SK-N-SH treated with all-trans-retinoic acid at 6 μM for 48 hours (cell line): ENCODE measurements around the gene RPE65.
"Not testable (repeated sequence)": the region's sequence is repeated elsewhere in the genome, so short reads cannot be mapped to it uniquely, and the experiment has no call there.

Experiments
- ATAC-seq: fragments of 200-7000 bp; cut with Tn5 transposase; 3 replicates; pipeline ENCODE4 v1.9.1; 2020; ENCODE audit warnings: mild to moderate bottlenecking, moderate library complexity
- ARNTL ChIP-seq: fragments of 450-650 bp; formaldehyde crosslinking; IDR thresholded peaks from 2 replicates; pipeline ENCODE4 v1.5.0; 2020; ENCODE audit warnings: low read depth, mild to moderate bottlenecking, moderate library complexity, borderline replicate concordance
- BACH2 ChIP-seq: fragments of 250-450 bp; sonication (Bioruptor Pico); IDR thresholded peaks from 2 replicates; pipeline ENCODE4 v1.9.0; 2021; ENCODE audit warnings: mild to moderate bottlenecking, borderline replicate concordance
- CREB5 ChIP-seq: fragments of 250-450 bp; sonication (Bioruptor Pico); IDR thresholded peaks from 2 replicates; pipeline ENCODE4 v1.5.1; 2020; ENCODE audit warnings: low read depth, mild to moderate bottlenecking, moderate library complexity
- CSDC2 ChIP-seq: fragments of 250-450 bp; sonication (Bioruptor Pico); IDR thresholded peaks from 2 replicates; pipeline ENCODE4 v1.5.0; 2020; ENCODE audit warnings: mild to moderate bottlenecking, moderate library complexity
- ESRRG ChIP-seq: fragments of 250-450 bp; sonication (Bioruptor Pico); IDR thresholded peaks from 2 replicates; pipeline ENCODE4 v1.6.1; 2021; ENCODE audit warnings: mild to moderate bottlenecking
- GLIS3 ChIP-seq: fragments of 250-450 bp; sonication (Bioruptor Pico); IDR thresholded peaks from 2 replicates; pipeline ENCODE4 v1.5.0; 2020; ENCODE audit warnings: mild to moderate bottlenecking, moderate library complexity
- ISL1 ChIP-seq: fragments of 250-450 bp; sonication (Bioruptor Pico); IDR thresholded peaks from 2 replicates; pipeline ENCODE4 v2.1.2; 2022; ENCODE audit warnings: mild to moderate bottlenecking, moderate library complexity
- OSR1 ChIP-seq: fragments of 250-450 bp; sonication (Bioruptor Pico); IDR thresholded peaks from 2 replicates; pipeline ENCODE4 v1.8.0; 2022; ENCODE audit warnings: moderate library complexity, mild to moderate bottlenecking, inconsistent platforms
- PATZ1 ChIP-seq: fragments of 250-450 bp; sonication (Bioruptor Pico); IDR thresholded peaks from 2 replicates; pipeline ENCODE4 v1.8.0; 2020; ENCODE audit warnings: mild to moderate bottlenecking, moderate library complexity, borderline replicate concordance
- RARB ChIP-seq: fragments of 250-450 bp; sonication (Bioruptor Pico); IDR thresholded peaks from 2 replicates; pipeline ENCODE4 v1.8.0; 2021; ENCODE audit warnings: mild to moderate bottlenecking, moderate library complexity
- SNAI2 ChIP-seq: fragments of 250-450 bp; sonication (Bioruptor Pico); IDR thresholded peaks from 2 replicates; pipeline ENCODE4 v1.5.0; 2020; ENCODE audit warnings: mild to moderate bottlenecking, moderate library complexity
- TCF4 ChIP-seq: fragments of 250-450 bp; sonication (Bioruptor Pico); IDR thresholded peaks from 2 replicates; pipeline ENCODE4 v1.8.0; 2021; ENCODE audit warnings: mild to moderate bottlenecking, moderate library complexity, borderline replicate concordance
- TOX ChIP-seq: fragments of 250-450 bp; sonication (Bioruptor Pico); IDR thresholded peaks from 2 replicates; pipeline ENCODE4 v1.8.0; 2021; ENCODE audit warnings: mild to moderate bottlenecking, moderate library complexity, borderline replicate concordance
- ZFP3 ChIP-seq: fragments of 250-450 bp; sonication (Bioruptor Pico); IDR thresholded peaks from 2 replicates; pipeline ENCODE4 v1.5.0; 2020; ENCODE audit warnings: mild to moderate bottlenecking, moderate library complexity
- ZFP30 ChIP-seq: fragments of 450-650 bp; formaldehyde crosslinking; IDR thresholded peaks from 2 replicates; pipeline ENCODE4 v1.5.0; 2022; ENCODE audit warnings: mild to moderate bottlenecking, moderate library complexity
- ZNF565 ChIP-seq: fragments of 450-650 bp; formaldehyde crosslinking; conservative IDR thresholded peaks from 2 replicates; pipeline ENCODE4 v1.5.0; 2020; ENCODE audit warnings: low read depth, mild to moderate bottlenecking, moderate library complexity
- ZNF70 ChIP-seq: fragments of 450-650 bp; formaldehyde crosslinking; IDR thresholded peaks from 2 replicates; pipeline ENCODE4 v1.5.0; 2020; ENCODE audit warnings: mild to moderate bottlenecking, moderate library complexity
- ZNF8 ChIP-seq: fragments of 450-650 bp; formaldehyde crosslinking; IDR thresholded peaks from 2 replicates; pipeline ENCODE4 v1.5.0; 2020; ENCODE audit warnings: mild to moderate bottlenecking, moderate library complexity
- TF ChIP-seq, protein P1 (sequence below): fragments of 250-450 bp; sonication (Bioruptor Pico); IDR thresholded peaks from 2 replicates; pipeline ENCODE4 v1.5.1; 2021; ENCODE audit warnings: mild to moderate bottlenecking, moderate library complexity
- TF ChIP-seq, protein P2 (sequence below): fragments of 250-450 bp; sonication (Bioruptor Pico); IDR thresholded peaks from 2 replicates; pipeline ENCODE4 v1.8.0; 2021; ENCODE audit warnings: low read depth, mild to moderate bottlenecking, moderate library complexity, borderline replicate concordance

RPE65 gene

GRCh38 chr1:68493193-68493592 is 43.4 kb upstream of the RPE65 start:
- TF ChIP-seq RARB (CRISPR knock-in tag) = no peak
- TF ChIP-seq BACH2 (CRISPR knock-in tag) = no peak
- no peak for TF ChIP-seq OSR1 (CRISPR knock-in tag)
- no peak for TF ChIP-seq ARNTL (CRISPR knock-in tag)
- TF ChIP-seq, protein P1, sequence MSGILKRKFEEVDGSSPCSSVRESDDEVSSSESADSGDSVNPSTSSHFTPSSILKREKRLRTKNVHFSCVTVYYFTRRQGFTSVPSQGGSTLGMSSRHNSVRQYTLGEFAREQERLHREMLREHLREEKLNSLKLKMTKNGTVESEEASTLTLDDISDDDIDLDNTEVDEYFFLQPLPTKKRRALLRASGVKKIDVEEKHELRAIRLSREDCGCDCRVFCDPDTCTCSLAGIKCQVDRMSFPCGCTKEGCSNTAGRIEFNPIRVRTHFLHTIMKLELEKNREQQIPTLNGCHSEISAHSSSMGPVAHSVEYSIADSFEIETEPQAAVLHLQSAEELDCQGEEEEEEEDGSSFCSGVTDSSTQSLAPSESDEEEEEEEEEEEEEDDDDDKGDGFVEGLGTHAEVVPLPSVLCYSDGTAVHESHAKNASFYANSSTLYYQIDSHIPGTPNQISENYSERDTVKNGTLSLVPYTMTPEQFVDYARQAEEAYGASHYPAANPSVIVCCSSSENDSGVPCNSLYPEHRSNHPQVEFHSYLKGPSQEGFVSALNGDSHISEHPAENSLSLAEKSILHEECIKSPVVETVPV (CRISPR knock-in tag) = no peak
- TF ChIP-seq CSDC2 (CRISPR knock-in tag) = no peak
- no peak for TF ChIP-seq ESRRG (CRISPR knock-in tag)
- TF ChIP-seq ZNF70 (CRISPR knock-in tag) = no peak
- TF ChIP-seq ZFP30 (CRISPR knock-in tag) = no peak
- TF ChIP-seq, all 23 proteins: peak for 0
- ATAC-seq = no peak

DNA sequence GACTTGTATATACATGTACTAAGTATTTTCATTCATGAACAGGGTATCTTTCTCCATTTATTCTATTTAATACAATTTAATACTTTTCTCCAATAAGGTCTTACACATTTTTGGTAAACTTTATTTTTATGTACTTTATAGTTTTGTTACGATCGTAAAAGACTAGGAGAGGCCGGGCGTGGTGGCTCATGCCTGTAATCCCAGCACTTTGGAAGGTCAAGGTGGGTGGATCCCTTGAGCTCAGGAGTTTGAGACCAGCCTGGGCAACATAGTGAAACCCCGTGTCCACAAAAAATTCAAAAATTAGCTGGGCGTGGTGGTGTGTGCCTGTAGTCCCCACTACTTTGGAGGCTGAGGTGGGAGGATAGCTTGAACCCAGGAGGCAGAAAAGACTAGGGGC is 42.5 kb upstream of the RPE65 start:
- not testable (repeated sequence) for ATAC-seq

GRCh38 chr1:68490046-68490651 is 40.4 kb upstream of the RPE65 start:
- ATAC-seq = no peak
- TF ChIP-seq GLIS3 (no peak), TOX (CRISPR knock-in tag) (no peak), CSDC2 (CRISPR knock-in tag) (no peak), RARB (CRISPR knock-in tag) (no peak), SNAI2 (CRISPR knock-in tag) (no peak), ISL1 (CRISPR knock-in tag) (no peak), CREB5 (no peak), ZNF565 (CRISPR knock-in tag) (no peak), PATZ1 (no peak), ARNTL (CRISPR knock-in tag) (no peak), ESRRG (CRISPR knock-in tag) (no peak), ZFP3 (CRISPR knock-in tag) (no peak), BACH2 (CRISPR knock-in tag) (no peak), OSR1 (CRISPR knock-in tag) (no peak)
- TF ChIP-seq, protein P1 (CRISPR knock-in tag) = no peak
- TF ChIP-seq, protein P2, sequence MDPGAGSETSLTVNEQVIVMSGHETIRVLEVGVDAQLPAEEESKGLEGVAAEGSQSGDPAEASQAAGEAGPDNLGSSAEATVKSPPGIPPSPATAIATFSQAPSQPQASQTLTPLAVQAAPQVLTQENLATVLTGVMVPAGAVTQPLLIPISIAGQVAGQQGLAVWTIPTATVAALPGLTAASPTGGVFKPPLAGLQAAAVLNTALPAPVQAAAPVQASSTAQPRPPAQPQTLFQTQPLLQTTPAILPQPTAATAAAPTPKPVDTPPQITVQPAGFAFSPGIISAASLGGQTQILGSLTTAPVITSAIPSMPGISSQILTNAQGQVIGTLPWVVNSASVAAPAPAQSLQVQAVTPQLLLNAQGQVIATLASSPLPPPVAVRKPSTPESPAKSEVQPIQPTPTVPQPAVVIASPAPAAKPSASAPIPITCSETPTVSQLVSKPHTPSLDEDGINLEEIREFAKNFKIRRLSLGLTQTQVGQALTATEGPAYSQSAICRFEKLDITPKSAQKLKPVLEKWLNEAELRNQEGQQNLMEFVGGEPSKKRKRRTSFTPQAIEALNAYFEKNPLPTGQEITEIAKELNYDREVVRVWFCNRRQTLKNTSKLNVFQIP (CRISPR knock-in tag) = no peak

- no peak for TF ChIP-seq CSDC2 (CRISPR knock-in tag)
- no peak for TF ChIP-seq ESRRG (CRISPR knock-in tag)
- no peak for TF ChIP-seq ZNF565 (CRISPR knock-in tag)
- no peak for TF ChIP-seq BACH2 (CRISPR knock-in tag)
- TF ChIP-seq GLIS3 = no peak
- no peak for TF ChIP-seq ARNTL (CRISPR knock-in tag)
- no peak for TF ChIP-seq ZFP30 (CRISPR knock-in tag)
- TF ChIP-seq TCF4 (CRISPR knock-in tag) = no peak
- TF ChIP-seq, protein P2 (CRISPR knock-in tag) = no peak
- no peak for TF ChIP-seq ZNF8 (CRISPR knock-in tag)
- ATAC-seq = 0 out of 3 replicates have a peak, but pooled peaks have one; percentile 25
Measured at GRCh38 chr1:68485431-68486022, 35.8 kb upstream of the RPE65 start.
